Liver (tissue), 9 donors: Measurements from ENCODE around the gene GLI3. TPM values are rescaled to one million over a fixed set of nuclear protein-coding genes. Genes with fewer than 3 reads are reported as not detected.

Source experiments
- DNase-seq: peaks from one replicate; pipeline ENCODE4 v3.0.0-alpha.2; 2017; ENCODE audit warnings: low spot score
- H3K27ac ChIP-seq, 2 donors: one replicate each; pipeline ENCODE4 v1.7.0; 2013; ENCODE audit warnings: inconsistent platforms in 2 of 2, low read length in 2 of 2, control low read depth in 1 of 2, low read depth in 1 of 2, mild to moderate bottlenecking in 1 of 2
- H3K27me3 ChIP-seq, 4 donors: one replicate each; pipeline versions ENCODE4 v1.6.1 to v1.7.0; 2013; ENCODE audit warnings: low read length in 3 of 4, inconsistent platforms in 1 of 4, mild to moderate bottlenecking in 1 of 4, moderate library complexity in 1 of 4; ENCODE audit not compliant: control insufficient read depth in 4 of 4, insufficient read depth in 4 of 4
- H3K36me3 ChIP-seq, 4 donors: one replicate each; pipeline versions ENCODE4 v1.6.1 to v1.7.0; 2013; ENCODE audit warnings: low read length in 3 of 4, mild to moderate bottlenecking in 3 of 4, low read depth in 1 of 4, moderate library complexity in 1 of 4; ENCODE audit not compliant: control insufficient read depth in 4 of 4, insufficient read depth in 3 of 4
- H3K4me1 ChIP-seq, 4 donors: one replicate each; pipeline versions ENCODE4 v1.6.1 to v1.7.0; 2013; ENCODE audit warnings: low read length in 3 of 4, mild to moderate bottlenecking in 3 of 4, moderate library complexity in 1 of 4; ENCODE audit not compliant: control insufficient read depth in 4 of 4, insufficient read depth in 4 of 4
- H3K4me3 ChIP-seq, 3 donors: one replicate each; pipeline versions ENCODE4 v1.6.1 to v1.7.0; 2013; ENCODE audit warnings: low read length in 3 of 3, control low read depth in 1 of 3, low read depth in 1 of 3, mild to moderate bottlenecking in 1 of 3
- H3K9ac ChIP-seq, 2 donors: one replicate each; pipeline ENCODE4 v1.7.0; 2013; ENCODE audit warnings: low read length in 2 of 2, mild to moderate bottlenecking in 2 of 2, moderate library complexity in 2 of 2, control low read depth in 1 of 2, low read depth in 1 of 2
- H3K9me3 ChIP-seq, 4 donors: one replicate each; pipeline versions ENCODE4 v1.6.1 to v1.7.0; 2013; ENCODE audit warnings: low read length in 3 of 4; ENCODE audit not compliant: control insufficient read depth in 4 of 4
- EGR1 ChIP-seq, 2 donors: IDR thresholded peaks; 2 replicates each; pipeline ENCODE4 v1.6.1; 2016 to 2018; ENCODE audit warnings: antibody characterized with exemption in 2 of 2, low read depth in 2 of 2
- FOXA2 ChIP-seq: IDR thresholded peaks from 2 replicates; pipeline ENCODE4 v1.6.1; 2016; ENCODE audit warnings: antibody characterized with exemption
- GABPA ChIP-seq, 2 donors: IDR thresholded peaks in 1 of 2; conservative IDR thresholded peaks in 1 of 2; 2 replicates each; pipeline ENCODE4 v1.6.1; 2016; ENCODE audit warnings: antibody characterized with exemption in 2 of 2, mild to moderate bottlenecking in 1 of 2, moderate library complexity in 1 of 2
- HNF4A ChIP-seq, 2 donors: conservative IDR thresholded peaks; 2 replicates each; pipeline ENCODE4 v1.6.1; 2016; ENCODE audit warnings: antibody characterized with exemption in 2 of 2, mild to moderate bottlenecking in 2 of 2
- JUND ChIP-seq, 2 donors: IDR thresholded peaks; 2 replicates each; pipeline ENCODE4 v1.6.1; 2016; ENCODE audit warnings: antibody characterized with exemption in 2 of 2
- NR2F2 ChIP-seq: IDR thresholded peaks from 2 replicates; pipeline ENCODE4 v1.6.1; 2016; ENCODE audit warnings: antibody characterized with exemption
- RAD21 ChIP-seq, 2 donors: IDR thresholded peaks; 2 replicates each; pipeline ENCODE4 v1.6.1; 2016; ENCODE audit warnings: antibody characterized with exemption in 2 of 2, mild to moderate bottlenecking in 2 of 2
- SP1 ChIP-seq: IDR thresholded peaks from 2 replicates; pipeline ENCODE4 v1.6.1; 2018; ENCODE audit warnings: antibody characterized with exemption, mild to moderate bottlenecking
- TAF1 ChIP-seq: conservative IDR thresholded peaks from 2 replicates; pipeline ENCODE4 v1.6.1; 2016; ENCODE audit warnings: antibody characterized with exemption, mild to moderate bottlenecking
- YY1 ChIP-seq: IDR thresholded peaks from 2 replicates; pipeline ENCODE4 v1.6.1; 2016; ENCODE audit warnings: antibody characterized with exemption, mild to moderate bottlenecking
- WGBS: extraction: QIAGEN DNeasy Blood & Tissue Kit; methylation state at CpG from one replicate; pipeline ENCODE4 v1.1.7; 2013; 5-methylcytosine and 5-hydroxymethylcytosine counted together
- polyA plus RNA-seq, 2 donors: library from polyadenylated mRNA; stranded (reverse) in 1 of 2; unstranded in 1 of 2; fragments of 200-250 nt in 1 of 2; fragments of >200 nt in 1 of 2; fragmentation: Nextera tagmentation in 1 of 2; extraction: Ambion mirVana in 1 of 2; gene quantifications; one replicate each; pipeline versions ENCODE4 v1.2.1 to v1.2.3, GENCODE V29; 2013 to 2015
- total RNA-seq, 2 donors: library from RNA; depleted of rRNA; stranded (reverse); fragments of >200 nt; gene quantifications; one replicate each; pipeline ENCODE4 v1.2.3, GENCODE V29; 2014
- TF ChIP-seq, protein P1 (sequence below): IDR thresholded peaks from 2 replicates; pipeline ENCODE4 v1.6.1; 2016; ENCODE audit warnings: antibody characterized with exemption
- TF ChIP-seq, protein P2 (sequence below): IDR thresholded peaks from 2 replicates; pipeline ENCODE4 v1.6.1; 2016; ENCODE audit warnings: antibody characterized with exemption
- TF ChIP-seq, protein P3 (sequence below): IDR thresholded peaks from 2 replicates; pipeline ENCODE4 v1.6.1; 2016; ENCODE audit warnings: antibody characterized with exemption, mild to moderate bottlenecking
- donor health status: healthy.
- donor health status: healthy.
- donor health status: healthy.
- donor health status: healthy.
- donor health status: healthy.

GLI3 gene
- total and polyA plus RNA-seq, 4 donors = 0.09 to 0.42 (median 0.26) TPM

DNA sequence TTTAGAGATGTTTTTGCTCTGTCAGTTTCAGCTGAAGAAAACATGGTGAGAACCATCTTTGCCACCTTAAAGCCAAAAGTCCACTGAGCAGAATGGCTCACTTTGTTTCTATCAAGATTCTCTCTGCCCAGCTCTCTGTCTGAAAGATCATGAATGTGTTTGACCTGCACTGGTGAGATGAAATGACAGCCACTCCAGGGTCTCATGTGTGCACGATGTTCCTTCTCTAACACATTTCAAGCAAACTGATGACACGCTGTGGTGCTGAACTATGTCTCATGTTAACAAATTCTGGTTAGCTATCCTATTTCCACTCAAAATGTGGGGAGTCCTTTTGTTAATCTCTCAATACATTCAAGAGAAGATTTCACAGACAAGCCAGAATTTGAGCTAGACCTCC lies 260.6 kb downstream of the GLI3 start:
- no peaks in the 10 kb centered on the region for H3K36me3 ChIP-seq
- TF ChIP-seq HNF4A (conservative IDR thresholded peaks at IDR 0.05) (no peak), YY1 (no peak), EGR1 (IDR thresholded peaks at IDR 0.05; ENCODE audit: low read depth in 2 of 2) (no peak), JUND (IDR thresholded peaks at IDR 0.05) (no peak), FOXA2 (no peak), RAD21 (IDR thresholded peaks at IDR 0.05) (no peak)
- TF ChIP-seq, protein P1, sequence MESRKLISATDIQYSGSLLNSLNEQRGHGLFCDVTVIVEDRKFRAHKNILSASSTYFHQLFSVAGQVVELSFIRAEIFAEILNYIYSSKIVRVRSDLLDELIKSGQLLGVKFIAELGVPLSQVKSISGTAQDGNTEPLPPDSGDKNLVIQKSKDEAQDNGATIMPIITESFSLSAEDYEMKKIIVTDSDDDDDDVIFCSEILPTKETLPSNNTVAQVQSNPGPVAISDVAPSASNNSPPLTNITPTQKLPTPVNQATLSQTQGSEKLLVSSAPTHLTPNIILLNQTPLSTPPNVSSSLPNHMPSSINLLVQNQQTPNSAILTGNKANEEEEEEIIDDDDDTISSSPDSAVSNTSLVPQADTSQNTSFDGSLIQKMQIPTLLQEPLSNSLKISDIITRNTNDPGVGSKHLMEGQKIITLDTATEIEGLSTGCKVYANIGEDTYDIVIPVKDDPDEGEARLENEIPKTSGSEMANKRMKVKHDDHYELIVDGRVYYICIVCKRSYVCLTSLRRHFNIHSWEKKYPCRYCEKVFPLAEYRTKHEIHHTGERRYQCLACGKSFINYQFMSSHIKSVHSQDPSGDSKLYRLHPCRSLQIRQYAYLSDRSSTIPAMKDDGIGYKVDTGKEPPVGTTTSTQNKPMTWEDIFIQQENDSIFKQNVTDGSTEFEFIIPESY = no peak
- peaks cover 0 to 6% (median 0%) of the 10 kb centered on the region in 4 donors for H3K4me1 ChIP-seq
- H3K27ac ChIP-seq = no peak overlapping the region
- H3K9me3 ChIP-seq = no peaks in the 10 kb centered on the region
- H3K4me3 ChIP-seq = no peak overlapping the region
- 89% methylated on average over 2 of the region's 2 CpGs for WGBS
- H3K9ac ChIP-seq = no peak overlapping the region
- no peak for DNase-seq
- peaks cover 0 to 3% (median 0%) of the 10 kb centered on the region in 4 donors for H3K27me3 ChIP-seq

DNA sequence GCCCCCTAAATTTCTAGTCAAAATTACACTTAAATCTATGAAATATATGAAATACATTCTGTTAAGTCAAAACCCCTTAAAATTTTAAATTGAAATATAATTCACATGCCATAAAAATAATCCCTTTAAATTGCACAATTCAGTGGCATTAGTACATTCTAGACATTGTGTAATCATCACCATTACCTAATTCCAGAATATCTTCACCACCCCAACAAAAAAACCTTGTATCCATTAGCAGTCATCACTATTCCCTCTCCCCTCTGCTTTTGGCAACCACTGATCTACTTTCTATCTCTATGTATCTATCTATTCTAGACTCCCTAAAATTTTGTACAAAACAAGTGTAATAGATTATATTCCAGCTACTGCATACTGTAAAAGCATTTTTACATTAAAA lies 261.2 kb downstream of the GLI3 start:
- no peak for DNase-seq
- Histone ChIP-seq H3K36me3 (no peaks in the 10 kb centered on the region), H3K9me3 (no peaks in the 10 kb centered on the region), H3K27me3 (peaks cover 0 to under 1% (median 0%) of the 10 kb centered on the region in 4 donors), H3K9ac (no peak overlapping the region), H3K4me1 (peaks cover 0 to 6% (median 0%) of the 10 kb centered on the region in 4 donors), H3K27ac (no peak overlapping the region), H3K4me3 (no peak overlapping the region)
- TF ChIP-seq SP1 (no peak), NR2F2 (no peak), RAD21 (IDR thresholded peaks at IDR 0.05) (no peak), TAF1 (no peak)
- TF ChIP-seq, protein P2, sequence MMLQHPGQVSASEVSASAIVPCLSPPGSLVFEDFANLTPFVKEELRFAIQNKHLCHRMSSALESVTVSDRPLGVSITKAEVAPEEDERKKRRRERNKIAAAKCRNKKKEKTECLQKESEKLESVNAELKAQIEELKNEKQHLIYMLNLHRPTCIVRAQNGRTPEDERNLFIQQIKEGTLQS = no peak

DNA sequence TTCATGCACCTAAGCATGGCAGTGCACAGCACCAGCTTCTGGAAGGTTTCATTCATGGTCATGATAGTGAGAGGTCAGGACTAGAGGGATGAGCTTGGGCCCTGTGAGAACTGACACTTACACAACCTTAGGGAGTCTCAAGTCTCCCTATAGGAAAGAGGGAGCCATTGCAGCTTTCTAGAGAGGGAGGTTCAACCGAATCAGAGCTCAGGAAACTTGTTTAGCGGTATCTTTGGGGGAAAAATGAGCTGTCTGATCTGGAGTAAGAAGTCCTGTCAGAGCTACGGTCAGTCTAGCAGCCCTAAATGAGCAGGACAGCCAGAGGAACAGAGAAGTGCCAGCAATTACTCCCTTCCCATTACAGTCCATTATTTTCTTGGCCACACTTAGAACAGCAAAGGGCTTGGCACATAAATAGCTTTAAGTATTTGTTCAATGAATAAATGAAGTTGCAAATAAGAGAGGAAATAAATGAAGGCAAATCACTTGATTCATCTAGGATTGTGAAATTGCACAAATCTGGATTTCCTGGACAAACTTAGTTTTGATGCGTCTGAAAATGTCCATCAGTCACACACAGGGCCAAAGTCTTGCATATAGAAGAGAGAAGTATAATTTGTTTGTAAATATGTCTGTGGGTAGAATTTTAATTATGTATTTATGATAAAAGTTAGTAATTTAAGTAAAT lies 262.0 kb downstream of the GLI3 start:
- TF ChIP-seq, protein P1 = no peak
- TF ChIP-seq, protein P3, sequence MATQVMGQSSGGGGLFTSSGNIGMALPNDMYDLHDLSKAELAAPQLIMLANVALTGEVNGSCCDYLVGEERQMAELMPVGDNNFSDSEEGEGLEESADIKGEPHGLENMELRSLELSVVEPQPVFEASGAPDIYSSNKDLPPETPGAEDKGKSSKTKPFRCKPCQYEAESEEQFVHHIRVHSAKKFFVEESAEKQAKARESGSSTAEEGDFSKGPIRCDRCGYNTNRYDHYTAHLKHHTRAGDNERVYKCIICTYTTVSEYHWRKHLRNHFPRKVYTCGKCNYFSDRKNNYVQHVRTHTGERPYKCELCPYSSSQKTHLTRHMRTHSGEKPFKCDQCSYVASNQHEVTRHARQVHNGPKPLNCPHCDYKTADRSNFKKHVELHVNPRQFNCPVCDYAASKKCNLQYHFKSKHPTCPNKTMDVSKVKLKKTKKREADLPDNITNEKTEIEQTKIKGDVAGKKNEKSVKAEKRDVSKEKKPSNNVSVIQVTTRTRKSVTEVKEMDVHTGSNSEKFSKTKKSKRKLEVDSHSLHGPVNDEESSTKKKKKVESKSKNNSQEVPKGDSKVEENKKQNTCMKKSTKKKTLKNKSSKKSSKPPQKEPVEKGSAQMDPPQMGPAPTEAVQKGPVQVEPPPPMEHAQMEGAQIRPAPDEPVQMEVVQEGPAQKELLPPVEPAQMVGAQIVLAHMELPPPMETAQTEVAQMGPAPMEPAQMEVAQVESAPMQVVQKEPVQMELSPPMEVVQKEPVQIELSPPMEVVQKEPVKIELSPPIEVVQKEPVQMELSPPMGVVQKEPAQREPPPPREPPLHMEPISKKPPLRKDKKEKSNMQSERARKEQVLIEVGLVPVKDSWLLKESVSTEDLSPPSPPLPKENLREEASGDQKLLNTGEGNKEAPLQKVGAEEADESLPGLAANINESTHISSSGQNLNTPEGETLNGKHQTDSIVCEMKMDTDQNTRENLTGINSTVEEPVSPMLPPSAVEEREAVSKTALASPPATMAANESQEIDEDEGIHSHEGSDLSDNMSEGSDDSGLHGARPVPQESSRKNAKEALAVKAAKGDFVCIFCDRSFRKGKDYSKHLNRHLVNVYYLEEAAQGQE = no peak
- no peak for TF ChIP-seq FOXA2
- TF ChIP-seq, protein P2 = no peak
- TF ChIP-seq YY1 = no peak
- TF ChIP-seq GABPA (IDR thresholded peaks at IDR 0.05 in 1 of 2, conservative IDR thresholded peaks at IDR 0.05 in 1 of 2) = no peak
- TF ChIP-seq NR2F2 = no peak
- no peak for TF ChIP-seq SP1
- TF ChIP-seq TAF1 = no peak
- Histone ChIP-seq H3K27ac (no peak overlapping the region), H3K27me3 (no peaks in the 10 kb centered on the region), H3K4me1 (peaks cover 0 to 6% (median 0%) of the 10 kb centered on the region in 4 donors), H3K9ac (no peak overlapping the region), H3K4me3 (no peak overlapping the region), H3K9me3 (no peaks in the 10 kb centered on the region), H3K36me3 (no peaks in the 10 kb centered on the region)
- DNase-seq = no peak
- 90% methylated on average over 4 of the region's 4 CpGs for WGBS
